Neuronal stem cell (in vitro differentiated cells): ENCODE data around the gene ARHGAP26.

Experiments
- DNase-seq: peaks from one replicate; pipeline ENCODE4 v3.0.0-alpha.2; 2013; ENCODE audit warnings: low spot score
- H2AFZ ChIP-seq: one replicate; pipeline ENCODE4 v1.6.1; 2013; ENCODE audit warnings: mild to moderate bottlenecking, low read length, inconsistent platforms
- H2AK5ac ChIP-seq: 2 replicates; pipeline ENCODE4 v1.6.1; 2013; ENCODE audit warnings: low read depth, mild to moderate bottlenecking, inconsistent platforms, low read length, moderate library complexity, mixed read lengths
- H2BK120ac ChIP-seq: 2 replicates; pipeline ENCODE4 v1.6.1; 2013; ENCODE audit warnings: low read depth, mild to moderate bottlenecking, inconsistent platforms, low read length, moderate library complexity, mixed read lengths
- H2BK12ac ChIP-seq: one replicate; pipeline ENCODE4 v1.6.1; 2013; ENCODE audit warnings: low read length, inconsistent platforms
- H2BK15ac ChIP-seq: 2 replicates; pipeline ENCODE4 v1.6.1; 2013; ENCODE audit warnings: mild to moderate bottlenecking, low read length, inconsistent platforms, mixed read lengths
- H2BK5ac ChIP-seq: one replicate; pipeline ENCODE4 v1.6.1; 2013; ENCODE audit warnings: inconsistent platforms, mild to moderate bottlenecking, low read length, moderate library complexity
- H3K14ac ChIP-seq: one replicate; pipeline ENCODE4 v1.6.1; 2013; ENCODE audit warnings: low read length, inconsistent platforms
- H3K18ac ChIP-seq: 2 replicates; pipeline ENCODE4 v1.6.1; 2013; ENCODE audit warnings: low read length, inconsistent platforms
- H3K23ac ChIP-seq: 2 replicates; pipeline ENCODE4 v1.6.1; 2013; ENCODE audit warnings: low read depth, mild to moderate bottlenecking, mixed read lengths, low read length, inconsistent platforms; ENCODE audit not compliant: poor library complexity
- H3K27ac ChIP-seq: replicated peaks from 3 replicates; pipeline ENCODE4 v1.5.1; 2013; ENCODE audit warnings: low read length, inconsistent platforms
- H3K27me3 ChIP-seq, 3 experiments: 2 replicates each; pipeline ENCODE4 v1.6.1; 2013; ENCODE audit warnings: low read length in 3 of 3, mild to moderate bottlenecking in 2 of 3, inconsistent platforms in 1 of 3, low read depth in 1 of 3, mixed read lengths in 1 of 3, moderate library complexity in 1 of 3; ENCODE audit not compliant: control insufficient read depth in 3 of 3, insufficient read depth in 3 of 3
- H3K36me3 ChIP-seq, 2 donors: replicated peaks in 1 of 2; 2 replicates each; pipeline ENCODE4 v1.6.1; 2013; ENCODE audit warnings: low read length in 2 of 2; ENCODE audit not compliant: control insufficient read depth in 2 of 2, insufficient read depth in 2 of 2
- H3K4ac ChIP-seq: 2 replicates; pipeline ENCODE4 v1.6.1; 2013; ENCODE audit warnings: inconsistent platforms, mild to moderate bottlenecking, low read length, moderate library complexity
- H3K4me1 ChIP-seq, 2 donors: 1 replicate in 1 of 2; 2 replicates in 1 of 2; pipeline ENCODE4 v1.6.1; 2013; ENCODE audit warnings: low read length in 2 of 2, low read depth in 1 of 2; ENCODE audit not compliant: control insufficient read depth in 2 of 2, insufficient read depth in 1 of 2
- H3K4me2 ChIP-seq: one replicate; pipeline ENCODE4 v1.6.1; 2013; ENCODE audit warnings: mild to moderate bottlenecking, low read length, inconsistent platforms; ENCODE audit not compliant: insufficient read depth, poor library complexity, severe bottlenecking
- H3K4me3 ChIP-seq, 2 donors: 2 replicates each; pipeline ENCODE4 v1.5.1; 2013; ENCODE audit warnings: low read length in 2 of 2, mild to moderate bottlenecking in 2 of 2, inconsistent platforms in 1 of 2, moderate library complexity in 1 of 2
- H3K79me1 ChIP-seq: one replicate; pipeline ENCODE4 v1.6.1; 2013; ENCODE audit warnings: low read depth, mild to moderate bottlenecking, inconsistent platforms, low read length, moderate library complexity
- H3K9ac ChIP-seq: one replicate; pipeline ENCODE4 v1.6.1; 2013; ENCODE audit warnings: mild to moderate bottlenecking, low read depth, low read length, inconsistent platforms; ENCODE audit not compliant: poor library complexity
- H3K9me3 ChIP-seq, 2 donors: replicated peaks in 1 of 2; 2 replicates each; pipeline versions ENCODE3 to v1.6.1; 2013; ENCODE audit warnings: low read length in 2 of 2, mild to moderate bottlenecking in 2 of 2, inconsistent platforms in 1 of 2, low read depth in 1 of 2, mixed read lengths in 1 of 2, moderate library complexity in 1 of 2; ENCODE audit not compliant: control insufficient read depth in 2 of 2, insufficient read depth in 1 of 2
- H4K8ac ChIP-seq: one replicate; pipeline ENCODE4 v1.6.1; 2013; ENCODE audit warnings: low read depth, mild to moderate bottlenecking, inconsistent platforms, low read length, moderate library complexity
- H4K91ac ChIP-seq: one replicate; pipeline ENCODE4 v1.6.1; 2013; ENCODE audit warnings: low read length, low read depth, mild to moderate bottlenecking, inconsistent platforms; ENCODE audit not compliant: poor library complexity
- WGBS, 2 donors: extraction: QIAGEN DNeasy Blood & Tissue Kit; methylation state at CpG; one replicate each; pipeline ENCODE4 v1.1.7; 2013; ENCODE audit warnings: missing lambda C conversion rate in 2 of 2, mixed read lengths in 1 of 2; ENCODE audit not compliant: insufficient read length in 2 of 2, insufficient replicate concordance in 1 of 2; ENCODE audit errors: extremely low coverage in 2 of 2; 5-methylcytosine and 5-hydroxymethylcytosine counted together

The ARHGAP26 gene

DNA sequence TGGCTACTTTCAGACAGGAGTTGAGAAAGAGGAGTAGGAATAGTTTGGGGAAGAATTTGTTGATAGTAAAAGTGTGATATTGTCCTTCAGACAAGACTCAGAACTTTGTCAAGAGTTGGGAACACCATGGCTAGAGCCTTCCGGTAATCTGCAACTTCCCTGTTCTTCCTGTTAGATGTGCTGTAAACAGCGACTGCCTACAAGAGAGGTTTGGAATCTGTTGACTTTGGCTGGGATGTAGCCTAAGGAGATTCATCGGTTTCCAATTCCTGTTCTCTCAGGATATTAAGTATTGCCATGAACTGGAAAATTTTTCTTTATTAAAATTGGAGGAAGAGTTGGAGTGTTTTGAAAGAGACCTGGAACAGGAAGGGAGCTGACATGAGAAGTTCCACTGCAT lies 43.9 kb downstream of the ARHGAP26 start:
- Histone ChIP-seq H2BK15ac (no peak overlapping the region), H3K18ac (no peak overlapping the region), H2BK5ac (no peak overlapping the region), H2AK5ac (no peak overlapping the region), H3K27me3 (no peaks in the 10 kb centered on the region), H2BK120ac (no peak overlapping the region), H3K4me1 (peaks cover 2 to 18% of the 10 kb centered on the region in 2 donors), H3K14ac (no peak overlapping the region), H4K8ac (no peak overlapping the region), H4K91ac (no peak overlapping the region), H3K36me3 (no peaks in the 10 kb centered on the region), H3K9me3 (no peaks in the 10 kb centered on the region), H3K27ac (no peak overlapping the region), H2BK12ac (no peak overlapping the region), H3K9ac (no peak overlapping the region), H3K4me2 (no peak overlapping the region), H3K23ac (no peak overlapping the region), H3K79me1 (no peaks in the 10 kb centered on the region), H3K4ac (no peak overlapping the region), H3K4me3 (no peak overlapping the region), H2AFZ (no peak overlapping the region)
- no peak for DNase-seq
- no CpG with 5 or more reads among the region's 3 CpGs for WGBS, 2 donors

DNA sequence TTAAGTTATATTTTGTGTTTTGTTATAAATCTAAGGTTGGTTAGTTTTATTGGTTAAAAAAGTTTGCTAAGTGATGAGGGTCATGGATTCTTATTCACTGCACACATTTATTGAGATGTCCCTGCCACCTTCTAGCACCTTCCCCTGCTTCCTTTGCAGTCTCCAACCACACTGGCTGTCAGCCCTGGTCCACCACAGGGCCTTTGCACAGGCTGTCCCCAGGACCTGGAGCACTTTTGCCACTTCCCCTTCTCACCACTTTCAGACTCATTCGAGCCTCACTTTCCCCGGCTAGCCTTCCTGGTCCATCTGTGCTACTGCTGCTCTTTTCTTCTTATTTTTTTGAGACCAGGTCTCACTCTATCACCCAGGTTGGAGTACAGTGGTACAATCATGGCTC lies 45.3 kb downstream of the ARHGAP26 start:
- H4K91ac ChIP-seq: no peak overlapping the region
- H3K9me3 ChIP-seq: no peaks in the 10 kb centered on the region
- no peak overlapping the region for H2AK5ac ChIP-seq
- no peak overlapping the region for H4K8ac ChIP-seq
- no peak overlapping the region for H3K23ac ChIP-seq
- no peak overlapping the region for H2BK120ac ChIP-seq
- H3K79me1 ChIP-seq: no peaks in the 10 kb centered on the region
- peak overlapping the region; percentile 46 for H3K18ac ChIP-seq
- H3K27me3 ChIP-seq: no peaks in the 10 kb centered on the region
- H3K4me3 ChIP-seq: no peak overlapping the region
- WGBS, 2 donors: no CpG with 5 or more reads among the region's 2 CpGs
- no peak overlapping the region for H3K14ac ChIP-seq
- H2BK5ac ChIP-seq: no peak overlapping the region
- DNase-seq: no peak
- peaks cover 0 to 15% of the 10 kb centered on the region in 2 donors for H3K4me1 ChIP-seq
- no peak overlapping the region for H2BK15ac ChIP-seq
- no peak overlapping the region for H3K9ac ChIP-seq
- no peaks in the 10 kb centered on the region for H3K36me3 ChIP-seq
- no peak overlapping the region for H2BK12ac ChIP-seq
- no peak overlapping the region for H3K4ac ChIP-seq
- H2AFZ ChIP-seq: no peak overlapping the region
- no peak overlapping the region for H3K27ac ChIP-seq
- no peak overlapping the region for H3K4me2 ChIP-seq

DNA sequence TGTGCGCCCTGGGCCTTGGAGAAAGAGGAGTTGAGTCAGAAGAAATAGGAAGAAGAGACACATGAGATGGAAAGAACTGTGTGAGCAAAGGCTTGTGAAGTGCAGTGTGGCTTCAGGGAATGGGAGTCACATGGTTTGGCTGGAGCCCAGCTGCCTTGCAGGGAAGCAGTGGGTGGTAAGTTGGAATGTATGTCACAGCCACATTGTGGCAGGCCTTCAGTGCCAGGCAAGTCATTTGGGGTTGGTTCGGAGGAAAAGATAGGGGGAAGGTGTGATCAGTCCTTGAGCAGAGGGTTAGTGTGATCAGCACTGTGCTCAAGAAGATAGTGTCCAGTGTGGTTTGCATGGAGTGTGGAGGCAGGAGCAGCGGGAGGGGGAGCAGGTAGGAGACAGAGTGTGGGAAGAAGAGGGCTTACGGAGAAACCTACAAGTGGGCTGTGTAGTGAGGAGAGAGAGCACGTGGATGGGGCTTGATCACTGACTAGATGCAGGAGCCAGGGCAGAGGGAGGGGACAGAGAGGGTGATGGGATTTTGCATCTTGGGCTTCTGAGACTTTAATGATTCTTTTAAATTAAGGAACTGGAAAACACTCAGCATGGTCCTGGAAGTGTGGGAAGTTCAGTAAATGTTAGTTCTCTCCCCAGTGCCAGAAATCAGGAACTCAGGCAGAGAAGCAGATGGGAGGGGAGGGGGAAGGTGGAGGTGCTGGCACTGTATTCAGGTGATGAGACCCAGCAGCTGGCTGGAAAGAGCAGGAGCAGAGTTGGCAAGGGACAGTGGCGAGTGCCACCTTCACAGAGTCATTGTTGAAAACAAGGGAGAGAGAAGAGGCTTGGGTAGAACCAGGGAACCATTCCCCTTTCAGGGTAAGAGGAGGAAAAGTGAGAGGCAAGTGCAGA lies 46.6 kb downstream of the ARHGAP26 start:
- no peak overlapping the region for H2AFZ ChIP-seq
- H2AK5ac ChIP-seq: peak overlapping the region; percentile 66
- H4K91ac ChIP-seq: no peak overlapping the region
- peaks cover 0 to 13% of the 10 kb centered on the region in 2 donors for H3K4me1 ChIP-seq
- H2BK120ac ChIP-seq: no peak overlapping the region
- DNase-seq: no peak
- H3K14ac ChIP-seq: no peak overlapping the region
- peak overlapping the region; percentile 8 for H3K23ac ChIP-seq
- peak overlapping the region; percentile 50 for H3K9ac ChIP-seq
- H3K27me3 ChIP-seq: no peaks in the 10 kb centered on the region
- no peak overlapping the region for H3K27ac ChIP-seq
- peak overlapping the region; percentile 25 for H3K18ac ChIP-seq
- H3K79me1 ChIP-seq: no peaks in the 10 kb centered on the region
- H2BK12ac ChIP-seq: no peak overlapping the region
- H3K36me3 ChIP-seq: no peaks in the 10 kb centered on the region
- no peak overlapping the region for H3K4ac ChIP-seq
- no peak overlapping the region for H3K4me3 ChIP-seq
- no peaks in the 10 kb centered on the region for H3K9me3 ChIP-seq
- WGBS, 2 donors: no CpG with 5 or more reads among the region's 6 CpGs
- H2BK5ac ChIP-seq: no peak overlapping the region
- no peak overlapping the region for H2BK15ac ChIP-seq
- no peak overlapping the region for H4K8ac ChIP-seq
- H3K4me2 ChIP-seq: no peak overlapping the region

DNA sequence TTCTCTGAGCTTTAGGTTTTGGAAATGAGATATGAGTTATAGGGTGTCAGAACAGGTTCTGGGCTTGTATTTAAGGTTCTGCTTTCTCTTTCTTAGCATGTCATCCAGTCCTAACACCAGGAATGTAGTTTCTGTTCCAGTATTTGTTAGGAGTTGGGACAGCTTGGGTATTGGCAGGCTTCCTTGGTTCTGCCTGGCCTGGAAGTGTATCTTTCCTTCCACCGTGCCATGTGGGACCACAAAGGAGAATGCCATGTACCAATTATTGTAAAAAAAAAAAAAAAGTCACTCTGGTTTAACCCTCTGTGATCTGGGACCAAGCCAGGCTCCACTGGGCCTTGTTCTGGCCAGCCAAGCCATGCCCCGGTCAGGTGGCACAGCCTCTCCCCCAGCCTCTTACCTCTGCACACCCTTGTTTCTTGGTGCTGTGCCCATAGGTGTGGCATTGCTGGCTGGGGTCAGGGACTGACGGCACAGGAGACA lies 47.8 kb downstream of the ARHGAP26 start:
- H3K14ac ChIP-seq: no peak overlapping the region
- no peaks in the 10 kb centered on the region for H3K9me3 ChIP-seq
- no peak overlapping the region for H2BK15ac ChIP-seq
- no peak overlapping the region for H3K27ac ChIP-seq
- no peaks in the 10 kb centered on the region for H3K36me3 ChIP-seq
- H3K4me2 ChIP-seq: no peak overlapping the region
- no peak overlapping the region for H2AFZ ChIP-seq
- no peak overlapping the region for H3K23ac ChIP-seq
- no peak overlapping the region for H2BK120ac ChIP-seq
- H3K4ac ChIP-seq: peak overlapping the region; percentile 60
- H3K4me3 ChIP-seq: no peak overlapping the region
- H3K9ac ChIP-seq: no peak overlapping the region
- no peak overlapping the region for H4K8ac ChIP-seq
- H3K79me1 ChIP-seq: no peaks in the 10 kb centered on the region
- H3K27me3 ChIP-seq: no peaks in the 10 kb centered on the region
- no peak overlapping the region for H4K91ac ChIP-seq
- no peak overlapping the region for H2BK5ac ChIP-seq
- H3K4me1 ChIP-seq: peaks cover 0 to 13% of the 10 kb centered on the region in 2 donors
- no peak for DNase-seq
- no peak overlapping the region for H2AK5ac ChIP-seq
- WGBS, 2 donors: no CpG with 5 or more reads among the region's 3 CpGs
- peak overlapping the region; percentile 32 for H3K18ac ChIP-seq
- no peak overlapping the region for H2BK12ac ChIP-seq
